IPS DF 6.9 (cell line): ENCODE results near the gene VAC14.

ENCODE experiments used
- DNase-seq: peaks from one replicate; pipeline ENCODE4 v3.0.0-alpha.2; 2013; ENCODE audit warnings: low read depth, low spot score
- H3K27ac ChIP-seq: one replicate; pipeline ENCODE4 v1.5.1; 2013; ENCODE audit warnings: low read length, control low read depth
- H3K27me3 ChIP-seq: 2 replicates; pipeline ENCODE4 v1.6.1; 2013; ENCODE audit warnings: mild to moderate bottlenecking, low read length; ENCODE audit not compliant: control insufficient read depth, insufficient read depth
- H3K36me3 ChIP-seq: 2 replicates; pipeline ENCODE4 v1.6.1; 2013; ENCODE audit warnings: low read length; ENCODE audit not compliant: control insufficient read depth, insufficient read depth
- H3K4me1 ChIP-seq: 2 replicates; pipeline ENCODE4 v1.6.1; 2013; ENCODE audit warnings: low read length; ENCODE audit not compliant: control insufficient read depth, insufficient read depth
- H3K4me3 ChIP-seq: 2 replicates; pipeline ENCODE4 v1.5.1; 2013; ENCODE audit warnings: mild to moderate bottlenecking, low read length
- H3K9me3 ChIP-seq: 2 replicates; pipeline ENCODE4 v1.6.1; 2013; ENCODE audit warnings: low read length, inconsistent platforms; ENCODE audit not compliant: control insufficient read depth, insufficient read depth
- WGBS: extraction: QIAGEN DNeasy Blood & Tissue Kit; methylation state at CpG from one replicate; pipeline ENCODE4 v1.1.7; 2013; ENCODE audit warnings: mixed read lengths, missing lambda C conversion rate; ENCODE audit not compliant: insufficient read length, insufficient coverage; 5-methylcytosine and 5-hydroxymethylcytosine counted together

Gene VAC14

GRCh38 chr16:70737377-70738082, 63.4 kb downstream of the VAC14 start:
- Histone ChIP-seq H3K27ac (no peak overlapping the region), H3K4me1 (peaks cover 3% of the 10 kb centered on the region; the same call in 1 of the 2 replicates), H3K36me3 (no peaks in the 10 kb centered on the region), H3K9me3 (no peaks in the 10 kb centered on the region), H3K4me3 (no peak overlapping the region), H3K27me3 (no peaks in the 10 kb centered on the region)
- DNase-seq = no peak
- no CpG with 5 or more reads among the region's 21 CpGs for WGBS

GRCh38 chr16:70736465-70737376, 64.2 kb downstream of the VAC14 start:
- no peak overlapping the region for H3K27ac ChIP-seq

DNA sequence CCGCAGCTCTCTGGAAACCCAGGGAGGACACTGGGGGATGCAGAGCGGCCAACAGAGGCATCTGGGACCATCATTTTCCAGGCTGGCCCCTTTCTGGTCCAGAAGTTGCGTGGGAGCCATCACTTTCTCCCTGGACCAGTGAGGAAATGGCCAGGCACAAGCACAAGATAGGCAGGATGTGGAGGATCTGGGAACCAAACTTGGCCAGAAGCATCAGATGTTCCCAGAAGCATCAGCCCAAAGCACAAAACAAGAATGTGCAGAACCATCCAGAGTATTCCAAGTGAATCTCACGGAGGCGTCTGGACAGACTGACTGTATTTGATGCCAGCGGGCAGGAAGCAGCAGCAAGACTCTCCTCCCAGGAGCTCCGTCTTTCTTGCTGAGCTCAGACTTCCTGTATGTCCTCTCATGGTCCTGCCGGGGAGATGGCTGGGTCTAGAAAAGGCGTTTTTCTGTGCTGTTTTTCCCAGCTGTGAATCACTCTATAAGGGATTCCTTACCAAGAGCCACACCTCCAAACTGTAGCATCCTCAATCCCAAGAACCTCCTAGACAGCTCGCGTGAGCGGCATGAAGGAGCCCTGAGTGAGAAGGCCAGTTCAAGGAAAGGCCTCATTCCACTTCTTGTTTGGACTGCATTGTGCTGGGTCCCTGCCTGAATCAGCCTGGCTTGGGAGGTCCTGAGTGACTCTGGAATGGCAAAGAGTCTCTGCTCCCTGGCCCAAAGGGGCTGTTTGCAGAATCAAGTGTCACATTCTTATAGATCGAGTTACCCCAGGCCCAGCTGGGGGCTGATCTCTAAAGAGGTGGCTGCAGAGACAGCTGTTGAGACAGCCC, 65.6 kb downstream of the VAC14 start:
- no peak for DNase-seq
- Histone ChIP-seq H3K4me1 (peaks cover 3% of the 10 kb centered on the region; the same call in 1 of the 2 replicates), H3K4me3 (no peak overlapping the region), H3K27ac (no peak overlapping the region), H3K27me3 (no peaks in the 10 kb centered on the region), H3K9me3 (no peaks in the 10 kb centered on the region), H3K36me3 (no peaks in the 10 kb centered on the region)
- no CpG with 5 or more reads among the region's 13 CpGs for whole genome bisulfite sequencing

More at GRCh38 chr16:70736465-70737376, 64.2 kb downstream of the VAC14 start:
- H3K4me1 ChIP-seq = peaks cover 3% of the 10 kb centered on the region; the same call in 1 of the 2 replicates
- no peaks in the 10 kb centered on the region for H3K9me3 ChIP-seq
- no peak overlapping the region for H3K4me3 ChIP-seq
- WGBS = no CpG with 5 or more reads among the region's 18 CpGs
- DNase-seq = no peak
- no peaks in the 10 kb centered on the region for H3K36me3 ChIP-seq
- no peaks in the 10 kb centered on the region for H3K27me3 ChIP-seq

- Histone ChIP-seq H3K27me3 (no peaks in the 10 kb centered on the region), H3K4me3 (no peak overlapping the region), H3K36me3 (no peaks in the 10 kb centered on the region), H3K9me3 (no peaks in the 10 kb centered on the region), H3K27ac (no peak overlapping the region), H3K4me1 (peaks cover 3% of the 10 kb centered on the region; the same call in 1 of the 2 replicates)
- no CpG with 5 or more reads among the region's 4 CpGs for WGBS
- DNase-seq = no peak
Observed at GRCh38 chr16:70734522-70735095, 66.3 kb downstream of the VAC14 start.

DNA sequence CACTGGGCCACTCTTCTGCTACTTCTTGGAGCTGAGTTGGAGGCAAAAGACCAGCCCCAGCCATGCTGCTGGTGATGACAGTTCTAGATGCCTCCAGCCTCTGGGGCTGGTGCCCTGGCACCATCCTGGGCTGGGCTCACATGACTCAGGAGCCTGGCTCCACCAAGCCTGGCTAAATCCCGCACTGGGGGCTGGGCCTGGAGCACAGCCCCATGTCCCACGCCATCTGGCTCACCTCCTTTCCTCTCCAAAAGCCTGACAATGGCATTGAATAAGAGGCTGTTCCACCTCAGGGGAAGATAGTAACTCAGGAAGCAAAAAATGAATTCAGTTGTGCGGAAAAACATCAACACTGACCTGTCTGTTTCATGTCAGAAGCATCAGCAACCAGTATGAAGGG, 70.0 kb downstream of the VAC14 start:
- H3K9me3 ChIP-seq = no peaks in the 10 kb centered on the region
- H3K36me3 ChIP-seq = peaks cover 4% of the 10 kb centered on the region; the same call in 1 of the 2 replicates
- H3K4me3 ChIP-seq = no peak overlapping the region
- no peaks in the 10 kb centered on the region for H3K27me3 ChIP-seq
- H3K27ac ChIP-seq = no peak overlapping the region
- no CpG with 5 or more reads among the region's 3 CpGs for WGBS
- H3K4me1 ChIP-seq = peaks cover 2% of the 10 kb centered on the region; the same call in 1 of the 2 replicates
- DNase-seq = no peak

DNA sequence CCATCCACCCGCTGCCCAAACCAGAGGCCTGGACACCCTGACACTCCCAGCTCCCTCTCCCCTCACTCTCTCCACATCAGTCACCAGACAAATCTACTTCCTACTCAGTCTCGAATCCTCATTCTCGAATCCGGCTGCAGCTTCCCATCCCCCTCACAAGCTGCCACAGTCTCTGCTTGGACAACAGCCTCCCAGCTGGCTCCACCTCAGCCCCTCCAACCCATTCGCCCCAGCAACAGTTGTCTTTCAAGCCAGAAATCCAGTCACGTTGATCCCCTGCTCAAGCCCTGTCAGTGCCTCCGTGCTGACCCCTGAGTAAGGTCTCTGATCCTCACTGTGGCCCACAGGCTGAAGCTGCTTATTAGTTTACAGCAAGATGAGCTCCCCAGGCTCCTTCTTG, 70.9 kb downstream of the VAC14 start:
- no peaks in the 10 kb centered on the region for H3K4me1 ChIP-seq
- H3K27ac ChIP-seq = no peak overlapping the region
- H3K27me3 ChIP-seq = no peaks in the 10 kb centered on the region
- H3K4me3 ChIP-seq = no peak overlapping the region
- peaks cover 4% of the 10 kb centered on the region; the same call in 1 of the 2 replicates for H3K36me3 ChIP-seq
- no peak for DNase-seq
- no peaks in the 10 kb centered on the region for H3K9me3 ChIP-seq
- WGBS = no CpG with 5 or more reads among the region's 7 CpGs

- Histone ChIP-seq H3K4me3 (no peak overlapping the region), H3K27me3 (no peaks in the 10 kb centered on the region), H3K27ac (no peak overlapping the region), H3K4me1 (no peaks in the 10 kb centered on the region), H3K36me3 (peaks cover 4% of the 10 kb centered on the region; the same call in 1 of the 2 replicates), H3K9me3 (no peaks in the 10 kb centered on the region)
- no CpG with 5 or more reads among the region's 8 CpGs for WGBS
- DNase-seq = no peak
Observed at GRCh38 chr16:70729292-70729691, 71.7 kb downstream of the VAC14 start.

DNA sequence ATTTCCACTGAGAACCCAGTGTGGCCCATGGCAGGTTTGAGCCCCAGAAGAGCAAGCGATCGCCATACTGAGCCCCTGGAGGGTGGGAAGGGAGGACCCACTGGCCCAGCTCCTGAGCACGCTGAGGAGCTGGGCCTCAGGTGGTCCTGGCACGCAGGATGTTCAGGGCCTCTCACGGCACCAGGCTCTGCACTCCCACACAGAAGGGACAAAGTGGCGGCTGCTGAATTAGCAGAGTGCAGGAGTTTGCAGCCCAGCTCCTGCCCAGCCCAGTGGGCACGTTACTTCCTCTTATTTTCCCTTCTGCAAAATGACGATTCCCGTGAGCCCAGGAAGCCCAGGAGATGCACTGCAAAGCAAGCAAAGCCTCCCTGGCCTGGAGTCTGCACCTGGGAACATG, 72.8 kb downstream of the VAC14 start:
- no peak for DNase-seq
- no peak overlapping the region for H3K27ac ChIP-seq
- H3K27me3 ChIP-seq = no peaks in the 10 kb centered on the region
- WGBS = no CpG with 5 or more reads among the region's 9 CpGs
- H3K4me1 ChIP-seq = no peaks in the 10 kb centered on the region
- H3K36me3 ChIP-seq = peaks cover 4% of the 10 kb centered on the region; the same call in 1 of the 2 replicates
- H3K9me3 ChIP-seq = no peaks in the 10 kb centered on the region
- no peak overlapping the region for H3K4me3 ChIP-seq

DNA sequence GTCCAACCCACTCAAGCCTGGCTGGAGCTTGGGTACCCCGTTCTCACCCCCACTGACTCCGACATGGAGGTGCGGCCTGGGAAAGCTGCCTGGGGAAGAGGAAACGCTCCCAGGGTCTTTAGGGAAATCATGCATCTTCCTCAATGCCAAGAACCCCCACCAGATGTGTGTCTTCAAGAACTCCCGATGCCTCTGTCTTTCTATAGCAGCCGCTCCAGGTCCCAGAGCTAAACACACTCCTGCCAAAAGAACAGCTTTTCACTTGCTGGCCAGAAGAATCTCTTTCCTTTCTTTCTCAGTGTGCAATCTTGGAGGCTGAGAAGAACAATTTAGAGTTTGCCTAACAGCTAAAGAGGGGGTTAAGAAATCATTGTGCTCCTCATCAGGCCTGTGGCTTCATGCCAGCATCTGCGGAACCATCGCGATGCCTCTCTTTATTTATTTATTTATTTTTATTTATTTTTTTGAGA, 74.0 kb downstream of the VAC14 start:
- no CpG with 5 or more reads among the region's 9 CpGs for WGBS
- Histone ChIP-seq H3K9me3 (no peaks in the 10 kb centered on the region), H3K4me1 (no peaks in the 10 kb centered on the region), H3K27ac (no peak overlapping the region), H3K36me3 (peaks cover 4% of the 10 kb centered on the region; the same call in 1 of the 2 replicates), H3K27me3 (no peaks in the 10 kb centered on the region), H3K4me3 (no peak overlapping the region)
- DNase-seq = no peak
